Neuronal stem cell (in vitro differentiated cells): ENCODE results near the gene SSU72.

Experiments used
- DNase-seq: peaks from one replicate; pipeline ENCODE4 v3.0.0-alpha.2; 2013; ENCODE audit warnings: low spot score
- H2AFZ ChIP-seq: one replicate; pipeline ENCODE4 v1.6.1; 2013; ENCODE audit warnings: mild to moderate bottlenecking, low read length, inconsistent platforms
- H2AK5ac ChIP-seq: 2 replicates; pipeline ENCODE4 v1.6.1; 2013; ENCODE audit warnings: low read depth, mild to moderate bottlenecking, inconsistent platforms, low read length, moderate library complexity, mixed read lengths
- H2BK120ac ChIP-seq: 2 replicates; pipeline ENCODE4 v1.6.1; 2013; ENCODE audit warnings: low read depth, mild to moderate bottlenecking, inconsistent platforms, low read length, moderate library complexity, mixed read lengths
- H2BK12ac ChIP-seq: one replicate; pipeline ENCODE4 v1.6.1; 2013; ENCODE audit warnings: low read length, inconsistent platforms
- H2BK15ac ChIP-seq: 2 replicates; pipeline ENCODE4 v1.6.1; 2013; ENCODE audit warnings: mild to moderate bottlenecking, low read length, inconsistent platforms, mixed read lengths
- H2BK5ac ChIP-seq: one replicate; pipeline ENCODE4 v1.6.1; 2013; ENCODE audit warnings: inconsistent platforms, mild to moderate bottlenecking, low read length, moderate library complexity
- H3K14ac ChIP-seq: one replicate; pipeline ENCODE4 v1.6.1; 2013; ENCODE audit warnings: low read length, inconsistent platforms
- H3K18ac ChIP-seq: 2 replicates; pipeline ENCODE4 v1.6.1; 2013; ENCODE audit warnings: low read length, inconsistent platforms
- H3K23ac ChIP-seq: 2 replicates; pipeline ENCODE4 v1.6.1; 2013; ENCODE audit warnings: low read depth, mild to moderate bottlenecking, mixed read lengths, low read length, inconsistent platforms; ENCODE audit not compliant: poor library complexity
- H3K27ac ChIP-seq: replicated peaks from 3 replicates; pipeline ENCODE4 v1.5.1; 2013; ENCODE audit warnings: low read length, inconsistent platforms
- H3K27me3 ChIP-seq, 3 experiments: 2 replicates each; pipeline ENCODE4 v1.6.1; 2013; ENCODE audit warnings: low read length in 3 of 3, mild to moderate bottlenecking in 2 of 3, inconsistent platforms in 1 of 3, low read depth in 1 of 3, mixed read lengths in 1 of 3, moderate library complexity in 1 of 3; ENCODE audit not compliant: control insufficient read depth in 3 of 3, insufficient read depth in 3 of 3
- H3K36me3 ChIP-seq, 2 donors: replicated peaks in 1 of 2; 2 replicates each; pipeline ENCODE4 v1.6.1; 2013; ENCODE audit warnings: low read length in 2 of 2; ENCODE audit not compliant: control insufficient read depth in 2 of 2, insufficient read depth in 2 of 2
- H3K4ac ChIP-seq: 2 replicates; pipeline ENCODE4 v1.6.1; 2013; ENCODE audit warnings: inconsistent platforms, mild to moderate bottlenecking, low read length, moderate library complexity
- H3K4me1 ChIP-seq, 2 donors: 1 replicate in 1 of 2; 2 replicates in 1 of 2; pipeline ENCODE4 v1.6.1; 2013; ENCODE audit warnings: low read length in 2 of 2, low read depth in 1 of 2; ENCODE audit not compliant: control insufficient read depth in 2 of 2, insufficient read depth in 1 of 2
- H3K4me2 ChIP-seq: one replicate; pipeline ENCODE4 v1.6.1; 2013; ENCODE audit warnings: mild to moderate bottlenecking, low read length, inconsistent platforms; ENCODE audit not compliant: insufficient read depth, poor library complexity, severe bottlenecking
- H3K4me3 ChIP-seq, 2 donors: 2 replicates each; pipeline ENCODE4 v1.5.1; 2013; ENCODE audit warnings: low read length in 2 of 2, mild to moderate bottlenecking in 2 of 2, inconsistent platforms in 1 of 2, moderate library complexity in 1 of 2
- H3K79me1 ChIP-seq: one replicate; pipeline ENCODE4 v1.6.1; 2013; ENCODE audit warnings: low read depth, mild to moderate bottlenecking, inconsistent platforms, low read length, moderate library complexity
- H3K9ac ChIP-seq: one replicate; pipeline ENCODE4 v1.6.1; 2013; ENCODE audit warnings: mild to moderate bottlenecking, low read depth, low read length, inconsistent platforms; ENCODE audit not compliant: poor library complexity
- H3K9me3 ChIP-seq, 2 donors: replicated peaks in 1 of 2; 2 replicates each; pipeline versions ENCODE3 to v1.6.1; 2013; ENCODE audit warnings: low read length in 2 of 2, mild to moderate bottlenecking in 2 of 2, inconsistent platforms in 1 of 2, low read depth in 1 of 2, mixed read lengths in 1 of 2, moderate library complexity in 1 of 2; ENCODE audit not compliant: control insufficient read depth in 2 of 2, insufficient read depth in 1 of 2
- H4K8ac ChIP-seq: one replicate; pipeline ENCODE4 v1.6.1; 2013; ENCODE audit warnings: low read depth, mild to moderate bottlenecking, inconsistent platforms, low read length, moderate library complexity
- H4K91ac ChIP-seq: one replicate; pipeline ENCODE4 v1.6.1; 2013; ENCODE audit warnings: low read length, low read depth, mild to moderate bottlenecking, inconsistent platforms; ENCODE audit not compliant: poor library complexity
- WGBS, 2 donors: extraction: QIAGEN DNeasy Blood & Tissue Kit; methylation state at CpG; one replicate each; pipeline ENCODE4 v1.1.7; 2013; ENCODE audit warnings: missing lambda C conversion rate in 2 of 2, mixed read lengths in 1 of 2; ENCODE audit not compliant: insufficient read length in 2 of 2, insufficient replicate concordance in 1 of 2; ENCODE audit errors: extremely low coverage in 2 of 2; 5-methylcytosine and 5-hydroxymethylcytosine counted together

The SSU72 gene

GRCh38 chr1:1537626-1538250 lies 36.9 kb downstream of the SSU72 start:
- H3K9me3 ChIP-seq: peaks cover 0 to 2% of the 10 kb centered on the region in 2 donors
- no peak overlapping the region for H3K4me2 ChIP-seq
- no peak overlapping the region for H2AK5ac ChIP-seq
- no peak overlapping the region for H3K4ac ChIP-seq
- peak overlapping the region; percentile 19 for H3K18ac ChIP-seq
- H2BK12ac ChIP-seq: no peak overlapping the region
- H3K14ac ChIP-seq: peak overlapping the region; percentile 94
- H3K9ac ChIP-seq: peak overlapping the region; percentile 66
- no peak overlapping the region for H2BK5ac ChIP-seq
- peaks cover 19 to 24% of the 10 kb centered on the region in 2 donors for H3K36me3 ChIP-seq
- H3K27ac ChIP-seq: no peak overlapping the region
- peak overlapping the region in 1 of 2 donors; percentile 28 for H3K4me3 ChIP-seq
- H3K27me3 ChIP-seq: no peaks in the 10 kb centered on the region
- no peak overlapping the region for H2BK120ac ChIP-seq
- peak overlapping the region; percentile 23 for H4K8ac ChIP-seq
- H2BK15ac ChIP-seq: no peak overlapping the region
- H3K79me1 ChIP-seq: peaks cover 38% of the 10 kb centered on the region
- no peak overlapping the region for H4K91ac ChIP-seq
- DNase-seq: no peak
- peaks cover 0 to 12% of the 10 kb centered on the region in 2 donors for H3K4me1 ChIP-seq
- WGBS, 2 donors: no CpG with 5 or more reads among the region's 32 CpGs
- H2AFZ ChIP-seq: no peak overlapping the region
- H3K23ac ChIP-seq: peak overlapping the region; percentile 96

DNA sequence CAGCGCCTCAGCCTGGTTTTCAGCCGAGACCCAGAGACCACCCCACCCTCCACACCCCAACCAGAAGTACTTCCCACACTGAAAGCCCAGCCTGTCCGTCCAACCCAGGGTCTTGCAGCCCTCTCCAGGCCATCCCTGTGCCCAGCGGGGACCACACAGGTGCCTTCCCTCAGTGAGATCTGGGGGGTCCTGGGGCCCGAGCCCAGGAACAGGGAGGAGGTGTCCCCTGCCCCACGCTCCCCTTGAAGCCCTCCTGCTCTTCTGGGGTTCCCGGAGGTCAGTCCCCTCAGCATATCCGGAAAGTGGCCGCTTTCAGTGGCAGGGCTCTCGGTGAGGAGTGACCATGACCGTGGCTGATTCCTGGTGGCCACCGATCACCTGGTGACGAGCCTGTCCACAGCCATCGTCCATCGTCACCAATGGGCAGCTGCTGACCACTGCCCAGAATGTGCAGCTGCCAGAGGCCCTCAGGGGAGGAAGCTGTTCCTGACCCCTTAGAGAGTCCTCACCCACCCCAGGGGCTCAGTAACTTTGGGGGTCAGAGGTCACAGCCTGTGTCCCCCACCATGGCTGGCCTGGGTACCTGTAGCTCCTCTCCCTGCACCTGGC lies 37.6 kb downstream of the SSU72 start:
- Histone ChIP-seq H3K4ac (no peak overlapping the region), H3K27me3 (no peaks in the 10 kb centered on the region), H3K23ac (peak overlapping the region; percentile 92), H3K36me3 (peaks cover 16 to 20% of the 10 kb centered on the region in 2 donors), H3K9ac (peak overlapping the region; percentile 30), H2AFZ (no peak overlapping the region), H2BK12ac (peak overlapping the region; percentile 22), H3K79me1 (peaks cover 36% of the 10 kb centered on the region), H2BK120ac (no peak overlapping the region), H3K18ac (no peak overlapping the region), H3K4me1 (peaks cover 0 to 12% of the 10 kb centered on the region in 2 donors), H2BK15ac (no peak overlapping the region), H3K27ac (no peak overlapping the region), H2AK5ac (no peak overlapping the region), H3K4me2 (no peak overlapping the region), H3K14ac (no peak overlapping the region), H4K91ac (peak overlapping the region; percentile 30), H3K4me3 (no peak overlapping the region), H4K8ac (no peak overlapping the region), H2BK5ac (peak overlapping the region; percentile 24), H3K9me3 (peaks cover 0 to 2% of the 10 kb centered on the region in 2 donors)
- no peak for DNase-seq
- WGBS, 2 donors: no CpG with 5 or more reads among the region's 15 CpGs

DNA sequence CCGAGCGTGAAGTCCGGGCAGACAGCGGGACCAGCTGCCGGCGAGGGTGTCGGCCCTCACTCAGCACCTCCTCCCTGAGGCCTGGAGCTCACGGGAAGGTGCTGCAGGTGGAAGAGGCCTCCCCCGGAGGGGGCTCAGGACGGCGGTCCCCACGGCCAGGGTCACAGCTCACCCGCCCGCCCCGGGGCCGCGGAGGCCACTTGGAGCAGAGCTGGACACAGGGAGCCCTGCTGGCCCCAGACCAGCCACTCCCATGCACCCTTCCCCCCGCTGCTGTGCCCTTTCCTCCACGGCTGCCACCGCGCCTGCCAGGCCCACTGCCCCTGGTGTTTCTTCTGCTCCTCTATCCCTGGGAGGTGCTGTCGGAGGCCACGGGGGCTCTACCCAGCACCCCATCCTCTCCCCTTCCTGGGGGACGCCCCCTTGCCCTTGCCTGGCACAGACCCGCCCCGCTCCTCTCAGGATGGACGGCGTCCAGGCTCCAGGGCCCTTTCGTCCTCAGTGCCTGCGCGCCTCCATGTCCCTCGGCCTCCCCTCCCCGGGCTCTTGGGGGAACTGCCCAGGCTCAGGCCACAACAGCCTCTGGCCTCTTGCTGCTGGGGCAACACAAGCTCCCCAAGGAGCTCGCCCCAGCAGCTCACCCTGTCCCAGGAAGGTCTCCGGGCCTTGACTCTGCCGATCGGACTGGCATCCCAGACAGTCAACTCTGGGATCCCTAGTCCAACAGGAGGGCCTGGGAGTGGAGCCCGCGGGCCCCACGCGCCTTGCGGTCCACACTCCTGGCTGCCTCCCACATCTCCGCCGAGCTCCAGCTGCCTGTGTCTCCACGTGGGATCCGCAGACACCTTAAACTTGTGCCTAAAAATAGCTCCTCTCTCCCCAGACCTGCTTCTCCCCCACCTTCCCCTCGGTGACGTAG lies 38.4 kb downstream of the SSU72 start:
- H3K27ac ChIP-seq: no peak overlapping the region
- H3K4me3 ChIP-seq: no peak overlapping the region
- H3K4me1 ChIP-seq: peaks cover 0 to 12% of the 10 kb centered on the region in 2 donors
- no CpG with 5 or more reads among the region's 48 CpGs for WGBS, 2 donors
- H3K79me1 ChIP-seq: peaks cover 36% of the 10 kb centered on the region
- H2BK120ac ChIP-seq: no peak overlapping the region
- H2BK15ac ChIP-seq: no peak overlapping the region
- peak overlapping the region; percentile 73 for H2BK12ac ChIP-seq
- H2AFZ ChIP-seq: no peak overlapping the region
- H3K27me3 ChIP-seq: no peaks in the 10 kb centered on the region
- H3K4ac ChIP-seq: no peak overlapping the region
- no peak overlapping the region for H4K8ac ChIP-seq
- H3K36me3 ChIP-seq: peaks cover 9 to 15% of the 10 kb centered on the region in 2 donors
- no peak for DNase-seq
- H3K14ac ChIP-seq: no peak overlapping the region
- peak overlapping the region; percentile 43 for H3K23ac ChIP-seq
- H4K91ac ChIP-seq: peak overlapping the region; percentile 30
- H2AK5ac ChIP-seq: no peak overlapping the region
- H2BK5ac ChIP-seq: peak overlapping the region; percentile 75
- peaks cover 2 to 3% of the 10 kb centered on the region in 2 donors for H3K9me3 ChIP-seq
- H3K4me2 ChIP-seq: no peak overlapping the region
- no peak overlapping the region for H3K9ac ChIP-seq
- H3K18ac ChIP-seq: no peak overlapping the region
